ENCODE results near the gene LINGO1.
A peak's percentile ranks its signal among the peaks of the same experiment; 100 is the strongest.

Gene LINGO1

DNA sequence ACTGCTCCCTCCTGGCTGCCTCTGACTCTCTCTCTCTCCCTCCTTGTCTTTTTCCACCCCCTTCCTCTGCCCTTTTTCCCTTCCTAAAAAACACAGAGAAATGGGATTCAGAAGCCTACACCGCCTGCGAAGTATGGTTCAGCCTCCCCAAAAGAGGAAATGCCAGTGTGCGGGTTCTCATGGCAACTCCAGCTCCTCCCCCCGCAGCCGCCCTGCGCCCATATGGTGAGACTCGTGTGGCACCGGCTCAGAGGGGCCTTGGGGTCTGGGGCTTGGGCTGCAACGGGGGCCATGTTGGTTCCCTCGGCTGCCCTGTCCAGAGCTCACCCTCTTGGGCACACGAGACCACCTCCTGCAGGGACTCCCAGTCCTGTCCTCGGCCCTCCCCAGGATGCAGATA, 23.6 kb upstream of the LINGO1 start:
- DNase-seq, result no peak

DNA sequence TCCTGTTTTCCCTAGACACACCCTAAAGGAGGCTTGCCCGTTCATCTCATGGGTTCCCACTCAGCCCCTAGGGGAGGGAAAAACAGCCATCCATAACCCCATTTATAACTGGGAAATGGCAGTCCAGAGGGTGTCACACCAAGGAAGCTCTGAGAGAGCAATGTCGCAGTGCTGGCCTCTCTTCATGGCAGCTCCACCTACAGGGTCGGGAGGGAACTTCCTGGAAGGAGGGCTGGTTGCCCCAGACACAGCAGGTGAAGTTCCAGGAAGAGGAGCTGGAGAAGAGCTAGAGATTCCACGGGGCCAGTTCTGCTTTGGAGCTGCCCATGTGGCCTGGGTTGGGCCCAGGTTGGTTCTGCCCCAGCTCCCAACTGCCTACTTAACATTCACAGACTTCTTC, 22.3 kb upstream of the LINGO1 start:
- DNase-seq, result no peak

DNA sequence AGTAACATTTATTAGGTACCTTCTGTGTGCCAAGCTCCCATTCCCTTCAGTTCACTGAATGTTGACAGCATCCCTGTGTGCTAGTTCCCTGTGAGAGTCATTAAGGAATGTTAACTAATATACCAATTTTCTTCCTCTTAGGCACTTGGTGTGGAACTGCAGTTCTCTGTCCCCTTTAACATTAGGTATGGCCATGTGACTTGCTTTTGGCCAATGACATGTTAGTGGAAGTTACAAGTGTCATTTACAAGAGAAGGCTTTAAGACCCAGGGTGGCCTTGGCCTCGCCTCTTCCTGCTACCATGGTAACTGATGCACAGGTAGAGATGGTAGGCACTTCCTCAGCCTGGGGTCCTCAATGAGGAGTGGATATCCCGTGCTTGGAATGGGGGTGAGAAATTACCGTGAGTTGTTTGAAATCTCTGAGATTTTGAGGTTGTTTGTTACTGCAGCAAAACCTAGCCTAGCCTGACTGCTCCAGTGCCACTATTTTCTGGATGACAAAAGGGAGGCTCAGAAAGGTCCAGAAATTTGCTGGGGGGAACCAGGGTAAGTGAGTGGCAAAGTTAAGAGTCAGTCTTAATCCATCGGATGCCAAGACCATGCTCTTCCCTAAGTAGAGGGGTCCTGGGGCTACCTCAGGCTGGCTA, 21.2 kb upstream of the LINGO1 start:
- no peak for DNase-seq

DNA sequence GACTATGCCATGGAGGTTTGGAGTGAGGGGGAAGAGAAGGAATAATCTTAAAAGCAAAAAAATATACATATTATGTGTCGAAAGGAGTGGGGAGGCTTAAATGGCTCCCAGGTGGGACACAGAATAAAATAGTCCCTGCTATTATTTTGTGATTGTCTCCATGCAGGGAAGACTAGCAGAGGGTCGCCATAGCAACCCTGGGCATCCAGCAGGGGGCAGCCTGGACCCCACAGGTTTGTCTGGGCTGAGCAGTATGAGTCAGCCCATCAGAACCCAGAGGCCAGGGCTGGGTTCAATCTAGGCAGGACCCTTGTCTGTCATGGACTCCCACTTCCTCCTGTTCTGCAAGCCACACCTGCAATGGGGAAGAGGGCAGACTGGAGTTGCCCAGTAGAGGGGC, 17.6 kb upstream of the LINGO1 start:
- DNase-seq, result no peak

DNA sequence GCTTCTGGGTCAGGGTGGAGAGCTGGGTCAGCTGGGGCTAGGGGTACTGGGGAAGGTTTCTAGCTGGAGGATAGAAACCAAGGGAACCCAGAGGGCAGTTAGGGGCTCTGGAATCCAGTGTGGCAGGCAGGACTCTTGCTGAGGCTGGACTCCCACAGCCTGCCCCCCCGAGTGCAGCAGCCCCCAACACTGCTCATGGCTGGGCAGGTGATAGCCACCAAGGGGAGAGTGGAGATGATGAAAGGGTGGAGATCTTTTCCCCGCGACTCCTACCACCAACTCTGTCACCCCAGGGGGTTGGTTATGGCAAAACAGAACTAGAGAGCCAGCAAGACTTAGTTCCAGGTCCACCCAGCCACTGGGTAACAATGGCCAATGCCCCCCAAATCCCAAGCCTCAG, 16.9 kb upstream of the LINGO1 start:
- no peak for DNase-seq

DNA sequence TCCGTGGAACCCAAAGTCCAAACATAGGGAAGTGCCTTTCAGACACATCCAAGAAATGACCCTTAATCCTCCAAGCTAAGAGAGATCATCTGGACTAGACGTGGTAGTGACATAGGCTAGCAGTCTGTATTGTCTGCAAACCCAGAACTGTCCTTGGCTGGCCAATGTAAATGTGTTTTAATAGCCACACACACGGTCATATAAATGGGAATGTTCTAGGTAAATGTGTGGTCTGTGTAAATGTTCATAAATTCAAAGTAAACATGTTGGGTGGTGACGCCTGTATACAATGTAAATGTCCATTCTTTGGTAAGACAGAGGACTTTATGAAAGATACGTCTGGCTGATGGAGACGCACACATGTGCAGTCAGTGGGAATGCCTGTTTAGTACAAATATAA, 16.3 kb upstream of the LINGO1 start:
- no peak for DNase-seq

DNA sequence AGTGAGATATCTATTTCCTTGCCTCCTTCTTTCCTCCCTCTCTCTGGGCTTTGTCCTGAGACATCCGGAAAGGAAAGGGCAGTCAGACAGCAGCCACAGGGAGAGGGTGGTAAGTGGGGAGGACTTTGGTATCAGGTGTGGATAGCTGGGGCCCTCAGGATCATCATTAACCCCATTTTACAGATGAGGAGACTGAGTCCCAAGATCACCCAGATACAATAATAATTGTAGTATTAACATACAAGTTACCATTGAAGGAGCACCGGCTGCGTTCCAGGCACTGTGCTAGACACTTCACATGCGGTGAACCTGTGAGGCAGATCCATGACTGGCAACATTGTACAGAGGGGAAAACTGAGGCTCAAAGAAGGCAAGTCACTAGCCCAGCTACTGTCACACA, 15.2 kb upstream of the LINGO1 start:
- DNase-seq, result no peak

DNA sequence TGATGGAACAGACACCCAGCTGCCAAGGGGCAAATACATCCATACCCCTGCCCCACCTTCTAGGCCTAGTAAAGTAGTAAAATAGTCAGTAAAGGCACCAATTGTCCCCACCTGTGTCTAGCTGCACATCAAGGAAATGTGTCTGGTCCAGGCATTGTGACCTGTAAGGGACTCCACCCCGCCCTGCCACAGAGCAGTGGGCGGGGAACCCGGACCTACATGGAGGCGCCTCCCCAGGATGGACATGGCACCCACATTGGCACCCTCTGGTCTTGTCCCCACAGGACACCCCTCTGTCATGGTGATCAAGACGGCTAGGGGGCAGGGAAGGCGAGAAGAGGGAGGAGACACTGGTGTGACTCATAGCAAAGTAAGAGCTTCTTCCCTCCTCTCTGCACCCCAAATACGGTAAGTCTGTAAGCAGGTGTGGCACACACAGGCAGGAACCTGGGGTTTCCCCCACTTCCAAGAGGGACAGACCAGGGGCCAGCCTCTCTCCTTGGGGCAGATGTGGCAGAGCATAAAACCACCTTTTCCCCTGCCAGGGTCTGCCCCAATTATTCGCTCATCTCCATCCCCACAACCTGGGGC, 13.5 kb upstream of the LINGO1 start:
- no peak for DNase-seq

DNA sequence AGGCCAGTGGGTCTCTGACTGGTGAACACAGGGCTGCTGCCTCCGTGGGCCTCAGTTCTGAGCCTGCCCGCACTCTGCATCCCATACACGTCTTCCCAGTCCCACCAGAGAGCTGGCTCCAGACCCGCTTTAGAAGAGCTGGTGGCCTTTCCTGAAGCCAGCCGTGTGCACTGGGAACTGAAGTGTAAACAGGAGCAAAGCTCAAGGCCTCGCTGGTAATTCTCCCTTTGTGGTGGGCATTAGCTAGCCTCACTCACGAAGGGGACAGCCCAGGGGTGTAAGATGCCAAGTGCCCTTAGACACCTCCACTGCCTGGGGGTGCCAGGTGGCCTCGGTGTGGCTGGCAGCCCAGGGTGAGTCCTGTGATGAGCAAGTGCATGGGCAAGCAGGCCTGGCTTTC, 12.9 kb upstream of the LINGO1 start:
- DNase-seq, result no peak

DNA sequence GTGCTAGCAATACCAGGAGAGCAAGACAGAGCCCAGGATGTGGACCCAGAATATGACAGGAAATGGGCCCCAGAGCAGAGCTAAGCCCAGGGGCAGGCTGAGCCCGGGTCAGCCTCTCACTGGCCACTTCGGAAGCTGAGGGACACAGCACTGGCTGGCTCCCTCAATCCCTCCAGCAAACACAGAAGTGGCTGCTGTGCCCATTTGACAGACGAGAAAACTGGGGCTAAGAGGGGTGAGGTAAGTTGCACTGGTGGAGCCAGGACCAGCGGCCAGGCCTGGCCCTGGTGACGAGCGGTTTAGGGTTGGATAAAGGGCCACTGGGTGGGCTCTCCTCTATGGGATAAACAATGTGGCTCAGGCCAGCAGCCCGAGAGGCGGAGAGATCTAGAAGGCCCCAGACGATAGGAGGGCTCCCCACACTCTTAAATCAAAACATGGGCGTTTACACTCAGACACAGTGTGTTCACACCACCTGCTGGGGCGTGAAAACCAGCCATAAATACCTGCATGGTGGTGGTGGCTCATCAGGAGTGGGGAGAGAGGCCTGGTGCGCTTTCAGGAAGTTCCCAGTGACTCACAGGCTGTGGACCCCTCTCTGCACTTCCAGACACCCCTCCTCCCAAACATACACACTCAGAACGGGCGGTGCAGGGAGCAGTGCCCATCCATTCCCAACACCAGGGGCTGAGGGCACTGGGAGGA, 12.0 kb upstream of the LINGO1 start:
- no peak for DNase-seq

DNA sequence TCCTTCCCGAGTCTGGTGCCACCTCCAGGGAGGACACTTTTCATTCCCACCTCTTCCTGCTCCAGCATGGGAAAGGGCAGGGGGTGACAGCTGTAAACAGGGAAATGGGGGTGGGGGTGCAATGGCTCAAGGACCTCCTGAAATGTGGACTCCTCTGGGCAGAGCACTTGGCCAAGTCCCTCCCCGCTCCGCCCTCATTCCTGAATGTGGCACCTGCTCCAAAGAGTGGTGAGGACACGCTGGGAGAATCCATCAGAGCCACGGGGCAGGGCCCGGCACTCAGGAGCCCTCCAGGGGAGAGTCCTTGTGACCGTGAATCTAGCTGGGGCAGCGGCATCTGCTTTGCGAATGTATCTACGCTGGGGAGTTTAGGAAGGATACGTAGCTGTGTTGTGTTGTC, 11.1 kb upstream of the LINGO1 start:
- no peak for DNase-seq

DNA sequence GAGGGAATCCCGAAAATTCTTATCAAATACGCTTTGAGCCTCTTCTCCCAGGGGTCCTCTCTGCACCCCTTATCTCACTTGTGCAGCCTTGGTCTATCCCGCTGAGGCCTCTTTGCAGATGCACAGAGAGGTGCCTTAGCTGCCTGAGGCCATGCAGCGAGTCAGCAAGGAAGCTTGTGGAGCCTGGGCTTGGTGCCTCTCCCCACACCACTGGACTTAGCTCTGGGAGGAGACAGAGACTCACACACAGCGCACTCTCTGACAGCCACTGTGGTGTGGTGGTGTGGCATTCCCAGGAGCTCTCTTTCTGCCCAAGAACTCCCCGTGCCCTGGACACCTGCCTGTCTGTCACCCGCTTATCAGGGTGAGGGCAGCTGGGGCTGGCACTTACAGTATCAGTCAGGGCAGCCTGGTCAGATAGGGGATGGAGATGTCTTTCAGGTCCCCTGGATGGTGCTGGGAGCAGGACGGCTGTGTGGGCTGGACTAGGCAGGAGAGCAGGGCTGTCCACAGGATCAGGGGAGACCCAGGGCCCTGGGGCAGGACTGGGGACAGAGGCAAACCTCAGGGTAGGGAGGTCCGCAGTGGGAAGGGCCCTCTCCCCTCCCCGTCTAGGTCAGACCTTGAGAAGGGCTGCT, 10.2 kb upstream of the LINGO1 start:
- no peak for DNase-seq

DNA sequence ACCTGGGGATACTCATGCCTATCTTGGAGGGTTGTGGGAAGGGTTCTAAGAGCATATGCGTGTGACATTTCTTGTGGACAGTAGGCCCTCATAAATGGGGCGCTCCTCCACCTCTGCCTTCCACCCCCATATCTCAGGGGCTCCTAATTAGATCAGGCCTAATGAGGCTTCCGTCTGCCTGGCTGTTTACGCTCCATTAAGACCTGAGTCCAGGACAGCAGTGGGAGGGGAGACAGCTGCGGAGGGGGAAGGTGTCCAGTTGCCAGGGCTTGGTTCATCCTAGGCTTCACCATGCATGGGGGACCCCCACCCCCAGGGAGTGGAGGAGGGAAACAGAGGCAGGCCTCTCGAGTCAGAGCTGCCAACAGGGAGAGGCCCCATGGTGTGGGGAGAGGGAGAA, 9.3 kb upstream of the LINGO1 start:
- no peak for DNase-seq

DNA sequence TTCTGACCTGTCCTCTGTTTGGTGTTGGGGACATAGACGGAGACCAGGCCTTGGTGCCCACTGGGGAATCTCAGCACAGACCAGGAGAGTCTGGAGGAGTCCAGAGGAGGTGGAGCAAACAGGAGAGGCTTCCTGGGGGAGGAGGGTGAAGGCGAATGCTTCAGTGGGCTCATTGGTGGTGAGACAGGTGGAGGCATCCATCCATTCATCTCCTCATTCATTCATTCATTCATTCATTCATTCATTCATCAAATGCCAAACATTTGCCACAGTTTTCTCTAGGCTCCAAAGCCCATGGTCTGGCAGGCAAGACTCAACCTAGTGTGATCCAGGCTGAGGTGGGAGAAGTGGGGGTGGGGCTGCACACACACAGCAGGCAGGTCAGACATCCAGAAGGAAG, 7.9 kb upstream of the LINGO1 start:
- no peak for DNase-seq

DNA sequence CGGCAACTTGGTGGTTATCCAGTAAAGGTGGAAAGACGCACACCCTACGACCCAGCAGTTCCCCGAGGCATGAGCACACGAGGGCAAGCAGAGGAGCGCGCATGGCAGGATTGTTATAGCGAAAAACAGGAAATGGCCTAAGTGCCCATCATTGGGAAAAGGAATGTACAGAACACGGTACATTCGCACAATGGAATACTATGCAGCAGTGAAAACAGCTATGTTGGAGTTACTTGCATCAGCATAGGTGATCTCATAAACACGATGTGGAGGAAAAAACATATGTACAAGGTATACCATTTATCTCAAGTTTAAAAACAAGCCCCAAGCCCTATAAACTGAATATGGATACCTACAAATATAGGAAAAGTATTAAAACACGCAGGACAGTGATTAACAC, 6.7 kb upstream of the LINGO1 start:
- DNase-seq, result no peak

DNA sequence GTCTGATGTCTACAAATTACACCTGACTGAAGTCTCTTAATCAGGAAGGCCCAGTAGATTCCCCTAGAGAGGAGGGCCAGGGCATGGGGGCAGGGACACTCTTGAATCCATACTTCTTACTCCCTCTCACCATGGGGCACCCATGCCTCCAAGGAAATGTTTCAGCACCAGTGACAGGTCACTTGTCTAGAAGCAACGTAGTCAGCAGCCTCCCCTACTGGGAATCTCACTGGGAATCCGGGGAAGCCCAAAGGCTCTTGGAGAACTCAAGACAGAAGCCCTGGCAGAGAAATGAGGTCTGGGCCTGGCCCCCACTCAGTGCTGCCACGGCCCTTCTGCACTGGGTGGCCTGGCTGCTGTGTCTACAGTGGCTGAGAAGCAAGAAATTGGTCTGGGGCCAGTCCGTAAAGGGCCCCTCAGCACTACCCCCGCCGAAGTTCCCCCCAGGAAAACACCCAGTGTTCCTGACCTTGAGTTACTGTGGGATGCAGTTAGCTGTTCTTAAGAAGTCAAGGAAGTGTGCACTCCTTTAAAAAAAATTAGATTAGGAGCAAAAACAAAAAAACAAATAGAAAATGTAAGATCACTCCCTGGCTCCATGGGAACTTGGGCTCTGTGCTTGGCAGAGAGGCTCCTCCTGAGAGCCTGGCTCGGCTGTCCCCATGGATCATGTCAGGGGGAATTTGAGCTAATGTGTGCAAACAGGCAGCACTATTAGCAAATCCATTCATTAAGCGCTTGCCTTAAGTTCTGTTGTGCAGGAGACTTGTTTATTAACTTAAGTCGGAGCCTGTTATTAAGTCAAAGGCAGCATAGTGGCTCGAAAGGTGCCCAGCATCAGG, 5.4 kb upstream of the LINGO1 start:
- no peak for DNase-seq

DNA sequence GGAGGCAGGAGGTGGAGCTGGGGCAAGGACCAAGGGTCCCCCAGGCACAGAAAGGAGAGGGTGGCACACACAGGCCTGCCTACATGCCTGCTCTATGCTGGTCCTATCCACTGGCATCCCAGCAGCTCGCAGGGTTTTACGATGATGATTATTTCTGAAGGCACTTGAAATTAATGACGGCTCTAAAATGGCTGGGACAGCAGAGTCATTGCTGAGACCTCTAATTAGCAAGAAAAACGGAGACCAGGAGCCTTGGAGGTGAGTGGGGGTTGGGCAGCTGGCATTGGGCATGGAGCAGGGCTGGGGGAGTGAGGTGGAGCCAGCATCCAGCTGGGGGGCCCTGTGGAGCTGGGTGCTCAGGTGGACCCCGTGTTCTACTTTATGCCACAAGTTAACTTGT, 3.5 kb upstream of the LINGO1 start:
- DNase-seq, result no peak

DNA sequence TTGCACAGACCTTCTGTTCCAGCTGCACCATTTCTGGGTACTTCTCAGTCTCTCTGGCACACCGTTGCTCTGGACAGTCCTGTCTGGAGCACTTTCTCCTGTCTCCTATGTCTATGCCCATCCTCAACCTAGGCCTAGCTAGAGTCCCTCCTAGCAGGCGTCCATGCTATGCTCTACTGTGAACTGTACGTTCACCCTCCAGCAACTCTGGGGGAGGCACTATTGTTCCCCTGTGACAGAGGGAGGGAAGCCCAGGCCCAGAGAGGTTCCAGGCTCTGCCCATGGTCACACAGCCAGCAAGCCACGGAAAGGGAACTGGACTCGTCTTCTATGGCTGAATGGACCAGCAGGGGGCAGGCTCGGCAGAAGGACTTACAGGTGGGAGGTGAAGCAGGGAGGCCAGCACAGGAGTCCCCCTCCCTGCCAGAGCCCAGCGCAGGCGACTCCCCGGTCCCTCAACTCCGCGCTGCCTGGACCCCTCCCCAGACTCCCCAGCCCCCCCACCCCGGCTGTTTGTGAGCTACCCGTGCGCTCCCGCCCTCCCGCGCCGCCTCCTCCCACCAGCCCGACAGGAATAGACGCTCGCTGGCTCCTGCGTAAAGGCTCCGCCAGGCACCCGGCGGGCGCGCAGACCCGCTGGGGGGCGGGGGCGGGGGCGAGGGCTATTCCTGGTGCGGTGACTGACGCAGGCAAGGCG, 1.7 kb upstream of the LINGO1 start:
- peak; percentile 84 for DNase-seq

DNA sequence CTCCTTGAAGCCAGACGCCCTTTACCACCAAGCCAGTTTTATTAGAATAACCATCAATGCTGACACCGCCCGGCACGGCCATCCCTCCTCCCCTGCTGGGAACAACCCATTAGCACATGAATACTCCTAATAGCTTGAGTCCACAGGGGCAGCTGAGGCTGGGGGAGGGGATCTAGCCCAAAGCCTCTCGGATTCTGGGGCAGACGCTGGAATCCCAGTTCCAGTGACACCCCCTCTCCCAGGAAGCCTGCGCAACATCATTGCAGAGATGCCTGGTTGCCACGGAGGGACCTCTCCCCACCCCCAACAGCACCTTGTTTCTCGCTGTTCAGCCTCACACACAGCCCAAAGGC, 1.2 kb upstream of the LINGO1 start:
- DNase-seq, result no peak

DNA sequence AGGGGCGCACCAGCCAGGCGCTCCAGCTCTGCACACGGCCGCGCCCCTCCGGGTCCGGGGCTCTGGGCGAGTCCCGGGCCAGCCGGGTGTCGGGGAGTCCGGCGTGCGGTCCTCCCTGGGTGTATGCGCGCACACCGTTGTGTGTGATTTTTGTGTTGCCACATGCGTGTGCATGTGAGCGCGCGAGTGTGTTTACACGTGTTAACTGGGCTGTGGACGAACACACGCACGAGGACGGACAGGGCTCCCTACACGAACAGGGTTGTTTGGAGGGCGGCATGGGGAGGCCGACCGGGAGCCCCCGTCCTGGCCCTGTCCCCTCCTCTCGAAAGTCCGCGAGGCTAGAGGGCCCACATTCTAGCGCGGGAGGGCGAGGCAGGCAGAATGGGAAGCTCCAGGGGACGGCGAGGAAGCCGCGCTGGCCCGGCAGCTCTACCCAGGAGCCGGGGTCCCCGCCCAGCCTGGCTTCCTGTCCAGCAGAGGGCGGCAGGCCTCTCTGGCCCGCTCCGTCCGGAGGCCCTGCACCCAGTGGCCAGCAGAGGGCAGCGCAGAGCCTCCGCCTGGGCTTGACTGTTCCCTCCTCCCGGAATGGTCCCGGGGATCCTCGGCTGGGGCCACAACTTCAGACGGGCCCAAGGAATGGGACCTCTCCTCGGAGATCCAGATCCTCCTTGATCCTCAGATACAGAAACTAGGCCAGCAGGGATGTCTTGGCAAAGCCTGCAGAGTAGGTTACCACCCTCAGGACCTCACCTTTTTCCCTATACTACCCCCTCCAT, 611 bp upstream of the LINGO1 start:
- DNase-seq, result peak; percentile 89

DNA sequence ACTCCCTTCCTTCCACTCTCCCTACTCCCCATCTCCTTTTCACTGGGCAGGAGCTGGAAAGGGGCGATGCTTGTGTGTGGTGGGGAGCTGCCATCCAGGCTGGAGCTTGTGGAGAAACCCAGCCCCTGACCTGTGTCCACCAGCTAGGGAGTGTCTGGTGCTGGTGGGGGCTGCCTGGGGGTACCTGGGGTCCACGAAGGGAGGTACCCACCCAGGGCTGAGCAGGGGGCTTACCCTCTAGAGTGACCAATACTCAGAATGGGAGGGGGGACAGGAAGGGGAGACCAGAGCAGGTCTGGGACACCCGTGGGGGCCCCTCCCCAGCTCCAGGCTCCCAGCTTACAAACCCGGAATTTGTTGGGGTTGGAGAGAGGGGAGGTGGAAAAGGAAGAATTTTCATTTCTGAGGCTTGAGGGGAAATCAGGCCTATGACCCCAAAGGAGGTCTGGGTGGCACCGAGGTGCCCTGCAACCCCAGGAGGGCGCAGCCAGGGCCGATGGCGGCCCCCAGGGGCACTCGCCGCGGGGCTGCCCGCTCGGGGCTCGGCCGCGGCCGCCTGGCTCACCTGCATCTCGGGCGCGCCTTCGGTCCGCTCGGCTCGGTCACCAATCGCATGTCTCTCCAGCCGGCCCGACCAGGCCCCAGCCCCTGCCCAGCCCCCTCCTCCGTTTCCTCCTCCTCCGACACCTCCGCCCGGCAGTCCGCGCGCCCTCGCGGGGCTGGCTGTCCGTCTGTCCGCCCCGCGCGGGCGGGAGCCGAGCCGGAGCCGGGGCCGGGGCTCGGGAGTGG, 773 bp downstream of the LINGO1 start:
- DNase-seq, result no peak

Data from activated CD8-positive, alpha-beta memory T cell treated with anti-CD3 and anti-CD28 coated beads for 24 hours (primary cell).